Measurements from ENCODE around the gene WASF2. TPM values are rescaled to one million over a fixed set of nuclear protein-coding genes. Genes with fewer than 3 reads are reported as not detected.

WASF2 gene
- total RNA-seq, 1 experiment from 2014 or later = 65.9 TPM

DNA sequence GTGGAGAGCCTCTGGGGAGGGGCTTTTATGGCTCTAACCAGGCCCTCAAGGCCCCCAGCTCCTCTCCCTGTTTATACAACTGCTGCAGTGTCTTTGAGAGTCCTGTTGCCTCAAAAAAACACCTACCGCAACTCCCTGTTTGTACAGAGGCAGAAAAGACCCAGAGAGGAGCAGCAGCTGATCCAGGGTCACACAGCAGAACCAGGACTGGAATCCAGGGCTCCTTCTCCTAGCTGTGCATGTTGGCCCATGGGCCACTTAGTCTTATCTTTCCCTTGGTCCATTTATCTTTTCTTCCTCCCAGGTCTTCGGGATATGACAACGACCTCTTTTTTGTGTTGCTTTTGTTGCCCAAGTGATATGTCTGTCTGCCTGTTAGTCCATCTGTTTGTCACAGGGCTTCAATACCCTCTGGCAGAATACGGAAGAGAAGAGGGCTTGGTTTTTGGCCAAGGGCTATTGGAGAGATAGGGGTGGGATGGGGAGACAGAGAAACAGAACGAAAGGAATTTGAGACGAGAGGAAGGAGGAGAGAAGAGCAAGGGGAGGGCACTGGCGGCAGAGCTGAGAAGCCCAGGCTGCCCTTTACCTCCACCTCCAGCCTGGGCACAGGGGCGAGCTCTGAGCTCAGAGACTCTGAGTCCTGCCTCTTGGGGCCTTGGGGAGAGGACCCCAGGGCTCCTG is 33.5 kb upstream of the WASF2 start:
- TF ChIP-seq, protein P1, sequence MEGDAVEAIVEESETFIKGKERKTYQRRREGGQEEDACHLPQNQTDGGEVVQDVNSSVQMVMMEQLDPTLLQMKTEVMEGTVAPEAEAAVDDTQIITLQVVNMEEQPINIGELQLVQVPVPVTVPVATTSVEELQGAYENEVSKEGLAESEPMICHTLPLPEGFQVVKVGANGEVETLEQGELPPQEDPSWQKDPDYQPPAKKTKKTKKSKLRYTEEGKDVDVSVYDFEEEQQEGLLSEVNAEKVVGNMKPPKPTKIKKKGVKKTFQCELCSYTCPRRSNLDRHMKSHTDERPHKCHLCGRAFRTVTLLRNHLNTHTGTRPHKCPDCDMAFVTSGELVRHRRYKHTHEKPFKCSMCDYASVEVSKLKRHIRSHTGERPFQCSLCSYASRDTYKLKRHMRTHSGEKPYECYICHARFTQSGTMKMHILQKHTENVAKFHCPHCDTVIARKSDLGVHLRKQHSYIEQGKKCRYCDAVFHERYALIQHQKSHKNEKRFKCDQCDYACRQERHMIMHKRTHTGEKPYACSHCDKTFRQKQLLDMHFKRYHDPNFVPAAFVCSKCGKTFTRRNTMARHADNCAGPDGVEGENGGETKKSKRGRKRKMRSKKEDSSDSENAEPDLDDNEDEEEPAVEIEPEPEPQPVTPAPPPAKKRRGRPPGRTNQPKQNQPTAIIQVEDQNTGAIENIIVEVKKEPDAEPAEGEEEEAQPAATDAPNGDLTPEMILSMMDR (conservative IDR thresholded peaks at IDR 0.05) = no peak
- Histone ChIP-seq H3T11ph (ENCODE audit: low read length) (no peak overlapping the region), H4K8ac (replicated peaks; ENCODE audit: insufficient read length, low read depth, low read length) (no peak overlapping the region), H2BK120ac (ENCODE audit: low read depth, low read length, poor library complexity, severe bottlenecking) (no peak overlapping the region), H3K56ac (ENCODE audit: insufficient read length, low read depth, low read length) (no peak overlapping the region), H3K79me1 (ENCODE audit: insufficient read depth, low read depth, low read length, poor library complexity, severe bottlenecking) (no peaks in the 10 kb centered on the region), H2BK12ac (ENCODE audit: insufficient read length, low read depth, low read length) (no peak overlapping the region), H3K23ac (ENCODE audit: insufficient read length, low read depth, low read length) (no peak overlapping the region), H3K9ac (ENCODE audit: extremely low read depth, insufficient read length, low read length) (no peak overlapping the region), H4K5ac (ENCODE audit: insufficient read length, low read depth, low read length) (no peak overlapping the region), H3K27me3 (ENCODE audit: insufficient read depth, low read length) (no peaks in the 10 kb centered on the region), H3K23me2 (ENCODE audit: insufficient read length, low read depth, low read length, poor library complexity, severe bottlenecking) (peaks cover 7% of the 10 kb centered on the region), H3K9me3 (ENCODE audit: control insufficient read depth, low read depth, low read length) (no peaks in the 10 kb centered on the region), H3K4me2 (ENCODE audit: insufficient read depth, insufficient read length, low read length) (no peak overlapping the region), H4K91ac (ENCODE audit: insufficient read length, low read depth, low read length) (no peak overlapping the region), H2BK5ac (ENCODE audit: insufficient read length, low read length) (no peak overlapping the region), H2AK5ac (ENCODE audit: insufficient read length, low read length) (no peak overlapping the region), H3K4ac (ENCODE audit: low read depth, low read length) (no peak overlapping the region), H2BK15ac (ENCODE audit: low read depth, low read length) (no peak overlapping the region), H3K79me2 (ENCODE audit: insufficient read depth, low read length) (no peaks in the 10 kb centered on the region), H3K27ac (ENCODE audit: insufficient read length, low read depth, low read length) (no peak overlapping the region), H4K20me1 (ENCODE audit: control insufficient read depth, insufficient read depth, insufficient read length) (no peaks in the 10 kb centered on the region), H2BK20ac (ENCODE audit: low read depth, low read length, poor library complexity, severe bottlenecking) (no peak overlapping the region), H3K4me1 (ENCODE audit: insufficient read depth, low read length) (peaks cover 12% of the 10 kb centered on the region), H2AFZ (ENCODE audit: low read length) (no peak overlapping the region), H3K18ac (ENCODE audit: insufficient read length, low read depth, low read length) (no peak overlapping the region), H3K14ac (ENCODE audit: insufficient read depth, low read length) (no peak overlapping the region)
- Mint-ChIP-seq H3K9me3 (no peaks in the 10 kb centered on the region; a peak in 2 of 5 replicates), H3K36me3 (ENCODE audit: insufficient read depth in 1 of 3, low read depth in 3 of 3) (no peaks in the 10 kb centered on the region; a peak in 1 of 7 replicates), H3K4me1 (peaks cover 56 to 64% of the 10 kb centered on the region in 2 experiments), H3K4me3 (no peak overlapping the region), H3K27ac (peak overlapping the region in 1 of 3 experiments; percentile 13; a peak in 1 of 7 replicates), H3K27me3 (ENCODE audit: low read depth) (peaks cover 4% of the 10 kb centered on the region; the same call in 1 of the 2 replicates)
- no CpG with 5 or more reads among the region's 8 CpGs for WGBS (ENCODE audit: extremely low coverage, insufficient read length, low lambda C conversion rate)
- no peak for DNase-seq
